Measurements from ENCODE around the gene GFPT1.

DNA sequence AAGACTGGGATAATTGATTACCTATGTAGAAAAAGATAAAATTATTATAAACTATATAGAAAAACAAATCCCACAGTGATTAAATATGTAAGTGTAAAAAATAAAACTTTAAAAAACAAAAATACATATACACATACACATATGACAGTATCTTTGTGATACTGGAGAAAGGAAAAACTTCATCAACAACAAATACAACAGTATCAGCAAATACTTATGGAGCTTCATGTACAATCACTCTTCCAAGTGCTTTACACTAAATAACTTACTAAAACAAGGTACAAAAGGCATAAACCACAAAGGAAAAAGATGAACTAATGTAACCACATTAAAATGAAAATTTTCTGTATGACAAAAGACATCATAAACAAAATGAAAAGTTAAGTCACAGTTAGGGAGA is 24.1 kb upstream of the GFPT1 start:
- TF ChIP-seq, protein P1, sequence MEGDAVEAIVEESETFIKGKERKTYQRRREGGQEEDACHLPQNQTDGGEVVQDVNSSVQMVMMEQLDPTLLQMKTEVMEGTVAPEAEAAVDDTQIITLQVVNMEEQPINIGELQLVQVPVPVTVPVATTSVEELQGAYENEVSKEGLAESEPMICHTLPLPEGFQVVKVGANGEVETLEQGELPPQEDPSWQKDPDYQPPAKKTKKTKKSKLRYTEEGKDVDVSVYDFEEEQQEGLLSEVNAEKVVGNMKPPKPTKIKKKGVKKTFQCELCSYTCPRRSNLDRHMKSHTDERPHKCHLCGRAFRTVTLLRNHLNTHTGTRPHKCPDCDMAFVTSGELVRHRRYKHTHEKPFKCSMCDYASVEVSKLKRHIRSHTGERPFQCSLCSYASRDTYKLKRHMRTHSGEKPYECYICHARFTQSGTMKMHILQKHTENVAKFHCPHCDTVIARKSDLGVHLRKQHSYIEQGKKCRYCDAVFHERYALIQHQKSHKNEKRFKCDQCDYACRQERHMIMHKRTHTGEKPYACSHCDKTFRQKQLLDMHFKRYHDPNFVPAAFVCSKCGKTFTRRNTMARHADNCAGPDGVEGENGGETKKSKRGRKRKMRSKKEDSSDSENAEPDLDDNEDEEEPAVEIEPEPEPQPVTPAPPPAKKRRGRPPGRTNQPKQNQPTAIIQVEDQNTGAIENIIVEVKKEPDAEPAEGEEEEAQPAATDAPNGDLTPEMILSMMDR (conservative IDR thresholded peaks at IDR 0.05; ENCODE audit: low read length), result no peak
- TF ChIP-seq EZH2phosphoT487 (IDR thresholded peaks at IDR 0.05; ENCODE audit: borderline replicate concordance), result no peak

All from Loucy (cell line).